Activated T-helper 1 cell treated with anti-CD3 and anti-CD28 coated beads, Interleukin-2, amount 50 U/mL, for 16 hours (primary cell): ENCODE results near the gene HNMT.
"Not testable (repeated sequence)": the region's sequence is repeated elsewhere in the genome, so short reads cannot be mapped to it uniquely, and the experiment has no call there.

Source experiments
- DNase-seq, 2 donors: peaks; one replicate each; pipeline ENCODE4 v3.0.0-alpha.2; 2020; ENCODE audit warnings: low read depth in 1 of 2, low spot score in 1 of 2

Gene HNMT

DNA sequence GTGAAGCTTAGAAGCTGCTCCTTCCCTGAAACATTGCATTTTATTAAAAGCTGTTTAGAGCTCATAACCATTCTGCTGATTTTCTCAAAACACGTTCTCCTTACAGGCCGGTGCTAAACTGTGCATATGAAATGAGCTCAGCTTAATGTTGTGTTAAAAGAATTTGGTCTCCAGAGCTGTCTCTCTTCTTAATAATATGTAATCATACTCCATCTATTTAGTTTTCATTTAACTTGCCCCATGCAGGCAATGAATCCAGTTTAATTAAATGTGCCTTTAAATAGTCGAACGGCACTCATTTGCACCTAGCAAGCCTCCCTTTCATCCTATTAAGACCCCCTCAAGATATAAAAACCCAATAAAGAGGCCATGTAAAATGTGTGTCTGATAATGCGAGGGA, 76.3 kb downstream of the HNMT start:
- no peak for DNase-seq

DNA sequence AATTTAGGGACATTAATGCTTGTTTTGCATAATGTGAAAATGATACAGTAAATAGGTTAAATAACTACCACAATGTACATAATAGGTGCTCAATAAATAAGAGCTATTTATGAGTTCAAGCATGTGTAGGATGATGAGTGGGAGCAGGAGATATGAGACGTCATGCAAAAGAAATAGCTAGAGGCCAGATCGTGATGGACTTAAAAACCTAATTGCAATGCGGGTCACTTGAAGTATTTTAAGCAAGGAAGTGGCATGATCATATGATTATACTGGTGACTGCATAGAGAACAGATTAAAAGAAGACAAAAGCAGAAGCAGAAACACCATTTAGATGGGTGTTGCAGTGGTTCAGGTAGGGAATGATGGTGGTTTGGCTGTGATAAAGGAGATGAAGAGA, 78.0 kb downstream of the HNMT start:
- no peak for DNase-seq

GRCh38 chr2:138043588-138043987, 79.3 kb downstream of the HNMT start:
- DNase-seq: not testable (repeated sequence)

DNA sequence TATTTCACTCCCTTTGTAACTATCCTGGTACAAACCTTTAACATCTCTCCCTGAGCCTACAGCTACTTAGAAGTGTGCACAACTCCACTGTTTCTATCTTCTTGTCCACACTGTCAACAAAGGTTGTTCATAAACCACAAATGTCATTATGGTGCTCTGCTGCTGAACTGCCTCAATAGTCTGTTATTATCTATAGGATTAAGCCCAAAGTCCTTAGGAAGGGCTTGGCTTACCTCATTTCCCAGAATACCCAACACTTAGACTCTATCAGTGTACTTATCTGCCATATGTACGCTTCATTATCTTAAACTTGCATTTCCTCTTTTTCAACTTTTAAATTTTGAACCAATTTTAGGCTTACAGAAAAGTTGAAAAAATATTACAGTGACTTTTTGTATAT, 94.2 kb downstream of the HNMT start:
- DNase-seq: no peak

DNA sequence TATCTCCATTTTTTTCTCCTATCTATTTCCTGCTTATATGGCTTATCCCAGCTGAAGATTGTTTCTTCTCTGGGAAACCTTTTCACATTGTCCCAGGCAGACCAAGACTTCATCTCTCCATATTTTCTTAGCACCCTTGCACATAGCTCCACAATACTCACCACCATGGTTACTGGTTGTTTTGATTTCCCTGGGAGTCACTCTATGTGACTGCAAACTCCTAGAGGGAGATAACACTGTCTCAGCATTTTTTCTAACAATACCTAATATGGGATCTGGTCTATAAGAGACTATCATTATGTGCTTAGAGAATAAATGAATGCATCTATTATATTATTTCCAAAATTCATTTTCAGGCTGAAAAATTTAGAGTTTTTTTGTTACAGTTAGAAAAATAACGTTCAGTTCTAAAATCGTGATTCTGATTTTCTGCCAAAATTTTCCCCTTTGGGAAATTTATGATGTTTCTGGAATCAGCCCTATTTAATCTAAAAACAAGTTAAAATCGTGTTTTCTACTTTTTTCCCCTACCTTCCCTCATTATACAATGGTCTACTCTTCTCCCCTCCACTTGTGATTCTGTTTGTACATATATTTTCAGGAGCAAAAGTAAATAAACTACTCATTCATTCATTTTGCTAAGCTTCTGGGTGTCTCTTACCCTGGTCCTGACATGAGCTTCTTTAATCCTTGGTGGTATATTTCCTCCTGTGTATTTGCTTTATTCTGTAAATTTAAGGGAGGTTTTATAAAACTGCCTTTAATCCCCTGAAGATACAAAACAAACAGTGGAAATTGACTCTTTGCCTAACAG, 95.4 kb downstream of the HNMT start:
- DNase-seq: no peak

- DNase-seq: no peak
Measured at GRCh38 chr2:138060301-138060635, 96.0 kb downstream of the HNMT start.

DNA sequence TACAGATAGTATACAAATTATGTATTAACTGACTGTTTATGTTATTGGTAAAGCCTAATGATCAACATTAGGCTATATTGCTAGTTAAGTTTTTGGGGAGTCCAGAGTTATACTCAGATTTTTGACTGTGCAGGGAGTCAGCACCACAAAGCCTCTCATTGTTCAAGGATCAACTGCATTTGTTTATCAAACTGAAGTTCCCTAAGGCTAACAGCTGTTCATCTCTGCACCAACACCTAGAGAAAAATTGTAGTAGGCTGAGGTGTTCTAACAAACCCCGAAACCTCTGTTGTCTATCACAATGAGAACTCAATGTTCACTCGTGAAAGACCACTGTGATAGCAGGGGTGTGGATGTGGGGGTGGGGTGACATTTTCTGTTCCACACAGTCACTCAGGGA, 97.7 kb downstream of the HNMT start:
- DNase-seq: no peak

DNA sequence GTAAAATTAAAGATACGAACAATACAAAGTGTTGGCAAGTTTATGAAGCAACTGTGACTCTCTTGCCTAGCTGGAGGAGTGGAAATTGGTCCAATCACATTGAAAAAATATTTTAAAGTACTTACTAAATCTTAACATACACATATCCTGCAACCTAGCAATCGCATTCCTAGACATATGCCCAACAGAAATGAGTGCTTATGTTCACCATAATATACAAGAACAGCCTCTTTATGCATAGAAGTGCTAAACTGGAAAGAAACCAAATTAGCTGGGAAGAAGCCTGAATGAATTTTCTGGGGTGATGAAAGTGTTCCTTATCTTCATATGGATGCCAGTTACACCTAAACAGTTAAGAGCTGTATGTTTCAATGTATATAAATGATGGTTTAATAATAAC, 98.9 kb downstream of the HNMT start:
- no peak for DNase-seq
